Measurements from ENCODE around the gene ATXN1L.
"Not testable (repeated sequence)": the region's sequence is repeated elsewhere in the genome, so short reads cannot be mapped to it uniquely, and the experiment has no call there.

ATXN1L gene

GRCh38 chr16:71893888-71894228 is 48.1 kb downstream of the ATXN1L start:
- Mint-ChIP-seq H3K27me3 (no peaks in the 10 kb centered on the region), H3K36me3 (no peaks in the 10 kb centered on the region), H3K9me3 (no peaks in the 10 kb centered on the region), H3K4me3 (peak overlapping the region; percentile 94), H3K4me1 (peaks cover 7% of the 10 kb centered on the region), H3K27ac (peak overlapping the region; percentile 97)
- no peak for DNase-seq (ENCODE audit: low spot score in 2 of 2)
- no peak for ATAC-seq (ENCODE audit: low read depth)

DNA sequence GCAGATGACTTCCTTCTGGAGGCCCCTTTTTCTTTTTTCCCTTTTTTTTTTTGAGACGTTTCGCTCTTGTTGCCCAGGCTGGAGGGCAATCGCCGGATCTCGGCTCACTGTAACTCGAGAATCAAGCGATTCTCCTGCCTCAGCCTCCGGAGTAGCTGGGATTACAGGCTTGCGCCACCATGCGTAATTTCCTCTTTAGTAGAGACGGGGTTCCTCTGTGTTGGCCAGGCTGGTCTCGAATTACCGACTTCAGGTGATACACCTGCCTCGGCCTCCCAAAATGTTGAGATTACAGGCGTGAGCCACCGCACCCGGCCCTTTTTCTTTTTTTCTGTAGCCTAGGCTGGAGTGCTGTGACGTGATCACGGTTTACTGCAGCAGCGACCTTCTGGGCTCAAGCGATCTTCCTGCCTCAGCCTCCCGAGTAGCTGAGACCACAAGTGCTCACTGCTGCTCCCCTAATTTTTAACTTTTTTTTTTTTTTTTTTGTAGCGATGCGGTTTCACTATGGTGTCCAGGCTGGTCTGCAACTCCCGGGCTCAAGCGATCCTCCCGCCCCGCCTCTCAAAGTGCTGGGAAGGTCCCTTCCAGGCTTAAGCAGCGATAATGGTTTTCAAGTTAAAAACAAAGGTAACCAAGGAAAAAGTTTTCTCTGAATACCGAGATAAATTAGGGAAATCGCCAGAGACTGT is 48.6 kb downstream of the ATXN1L start:
- H3K9me3 Mint-ChIP-seq = no peaks in the 10 kb centered on the region

GRCh38 chr16:71894921-71895678 is 49.3 kb downstream of the ATXN1L start, which contains the start of gene IST1:
IST1 (plus strand) TSS chr16:71895531; CDS start chr16:71915641, 20,110 bp downstream.
- no peaks in the 10 kb centered on the region for H3K36me3 Mint-ChIP-seq
- peak; percentile 85 for ATAC-seq (ENCODE audit: low read depth)
- no peaks in the 10 kb centered on the region for H3K9me3 Mint-ChIP-seq
- no peaks in the 10 kb centered on the region for H3K27me3 Mint-ChIP-seq
- peak; percentile 92 to 96 for DNase-seq (ENCODE audit: low spot score in 2 of 2)
- H3K27ac Mint-ChIP-seq = peak within 1 kb of the TSS; percentile 97
- peak within 1 kb of the TSS; percentile 94 for H3K4me3 Mint-ChIP-seq
- H3K4me1 Mint-ChIP-seq = peaks cover 10% of the 10 kb centered on the region

More for the DNA sequence above, 48.6 kb downstream of the ATXN1L start:
- peak overlapping the region; percentile 97 for H3K27ac Mint-ChIP-seq
- H3K4me3 Mint-ChIP-seq = peak overlapping the region; percentile 94
- no peaks in the 10 kb centered on the region for H3K36me3 Mint-ChIP-seq
- DNase-seq (ENCODE audit: low spot score in 2 of 2) (peak in 1 of 2 donors; percentile 22), ATAC-seq (ENCODE audit: low read depth) (peak; percentile 12)
- H3K27me3 Mint-ChIP-seq = no peaks in the 10 kb centered on the region
- H3K4me1 Mint-ChIP-seq = peaks cover 7% of the 10 kb centered on the region

DNA sequence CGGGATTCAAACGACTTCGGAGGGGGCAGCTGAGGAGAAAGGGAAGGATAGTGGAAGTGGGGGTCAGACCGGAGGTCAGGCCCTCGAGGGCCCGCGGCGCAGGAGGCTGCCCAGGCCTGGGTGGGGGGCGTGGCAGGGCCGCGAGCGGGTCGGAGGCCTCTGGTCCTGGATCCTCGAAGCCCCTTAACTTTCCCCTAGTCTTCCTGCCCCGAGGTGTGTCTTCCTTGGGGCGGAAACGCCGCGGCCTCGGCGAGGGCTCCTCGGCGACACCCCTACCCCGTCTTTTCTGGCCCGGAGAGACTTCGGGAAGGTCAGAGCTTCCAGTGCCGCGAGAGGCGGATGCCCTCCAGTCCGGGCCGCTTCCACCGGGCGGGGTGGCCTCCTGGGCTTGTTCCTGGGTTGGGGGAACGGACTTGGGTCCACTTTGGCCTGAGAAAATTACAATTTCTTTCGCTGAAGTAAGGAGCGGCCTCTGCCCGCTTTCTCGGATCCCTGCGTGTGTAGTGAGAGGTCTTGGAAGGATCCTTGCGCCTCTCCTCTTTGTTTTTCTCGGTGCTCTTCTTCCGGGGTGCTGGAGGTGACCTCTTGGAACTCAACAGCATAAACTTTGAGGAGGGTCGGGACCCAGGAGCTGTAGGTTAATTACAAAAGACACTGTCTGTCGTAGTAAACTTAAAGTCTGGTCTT is 50.0 kb downstream of the ATXN1L start:
- peak; percentile 9 for ATAC-seq (ENCODE audit: low read depth)
- no peaks in the 10 kb centered on the region for H3K36me3 Mint-ChIP-seq
- no peaks in the 10 kb centered on the region for H3K27me3 Mint-ChIP-seq
- DNase-seq (ENCODE audit: low spot score in 2 of 2) = no peak
- peak overlapping the region; percentile 94 for H3K4me3 Mint-ChIP-seq
- peaks cover 17% of the 10 kb centered on the region for H3K4me1 Mint-ChIP-seq
- peak overlapping the region; percentile 97 for H3K27ac Mint-ChIP-seq
- H3K9me3 Mint-ChIP-seq = no peaks in the 10 kb centered on the region

GRCh38 chr16:71896764-71897368 is 51.1 kb downstream of the ATXN1L start:
- Mint-ChIP-seq H3K27ac (peak overlapping the region; percentile 97), H3K4me1 (peaks cover 19% of the 10 kb centered on the region)
- no peak for ATAC-seq (ENCODE audit: low read depth)

GRCh38 chr16:71899171-71899570 is 53.4 kb downstream of the ATXN1L start:
- peak overlapping the region; percentile 73 for H3K27ac Mint-ChIP-seq
- H3K9me3 Mint-ChIP-seq = no peaks in the 10 kb centered on the region
- peaks cover 9% of the 10 kb centered on the region for H3K36me3 Mint-ChIP-seq
- H3K27me3 Mint-ChIP-seq = no peaks in the 10 kb centered on the region
- ATAC-seq (ENCODE audit: low read depth) = no peak
- peaks cover 25% of the 10 kb centered on the region for H3K4me1 Mint-ChIP-seq
- H3K4me3 Mint-ChIP-seq = peak overlapping the region; percentile 56
- no peak for DNase-seq (ENCODE audit: low spot score in 2 of 2)

More at GRCh38 chr16:71896764-71897368, 51.1 kb downstream of the ATXN1L start:
- H3K4me3 Mint-ChIP-seq = peak overlapping the region; percentile 81
- no peaks in the 10 kb centered on the region for H3K9me3 Mint-ChIP-seq
- H3K36me3 Mint-ChIP-seq = no peaks in the 10 kb centered on the region
- DNase-seq (ENCODE audit: low spot score in 2 of 2) = no peak
- H3K27me3 Mint-ChIP-seq = no peaks in the 10 kb centered on the region

- peaks cover 17% of the 10 kb centered on the region for H3K36me3 Mint-ChIP-seq
- DNase-seq (ENCODE audit: low spot score in 2 of 2) = no peak
- no peaks in the 10 kb centered on the region for H3K27me3 Mint-ChIP-seq
- no peaks in the 10 kb centered on the region for H3K9me3 Mint-ChIP-seq
- no peak for ATAC-seq (ENCODE audit: low read depth)
- H3K4me3 Mint-ChIP-seq = peak overlapping the region; percentile 43
- peaks cover 26% of the 10 kb centered on the region for H3K4me1 Mint-ChIP-seq
- peak overlapping the region; percentile 62 for H3K27ac Mint-ChIP-seq
Observed at GRCh38 chr16:71902656-71903365, 57.0 kb downstream of the ATXN1L start.

DNA sequence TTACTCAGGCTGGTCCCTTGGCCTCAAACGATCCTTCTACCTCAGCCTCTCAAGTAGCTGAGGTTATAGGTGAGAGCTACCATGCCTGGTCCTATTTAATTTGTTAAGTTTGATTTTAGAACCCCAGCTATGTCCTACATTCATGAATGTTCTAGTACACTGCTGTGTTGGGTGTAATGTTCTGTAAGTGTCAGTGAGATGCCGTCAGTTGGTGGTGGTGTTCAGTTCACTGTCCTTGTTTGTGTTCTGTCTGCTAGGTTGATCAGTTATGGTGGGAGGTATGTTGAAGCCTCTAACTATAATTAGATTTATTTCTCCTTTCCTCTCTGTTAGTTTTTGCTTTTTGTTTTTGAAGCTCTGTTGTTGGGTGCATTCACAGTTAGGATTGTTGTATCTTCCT is 57.8 kb downstream of the ATXN1L start:
- no peak for ATAC-seq (ENCODE audit: low read depth)
- H3K27me3 Mint-ChIP-seq = no peaks in the 10 kb centered on the region
- H3K9me3 Mint-ChIP-seq = no peaks in the 10 kb centered on the region
- H3K27ac Mint-ChIP-seq = peak overlapping the region; percentile 62
- H3K4me1 Mint-ChIP-seq = peaks cover 30% of the 10 kb centered on the region
- peaks cover 17% of the 10 kb centered on the region for H3K36me3 Mint-ChIP-seq
- no peak for DNase-seq (ENCODE audit: low spot score in 2 of 2)
- H3K4me3 Mint-ChIP-seq = peak overlapping the region; percentile 43

DNA sequence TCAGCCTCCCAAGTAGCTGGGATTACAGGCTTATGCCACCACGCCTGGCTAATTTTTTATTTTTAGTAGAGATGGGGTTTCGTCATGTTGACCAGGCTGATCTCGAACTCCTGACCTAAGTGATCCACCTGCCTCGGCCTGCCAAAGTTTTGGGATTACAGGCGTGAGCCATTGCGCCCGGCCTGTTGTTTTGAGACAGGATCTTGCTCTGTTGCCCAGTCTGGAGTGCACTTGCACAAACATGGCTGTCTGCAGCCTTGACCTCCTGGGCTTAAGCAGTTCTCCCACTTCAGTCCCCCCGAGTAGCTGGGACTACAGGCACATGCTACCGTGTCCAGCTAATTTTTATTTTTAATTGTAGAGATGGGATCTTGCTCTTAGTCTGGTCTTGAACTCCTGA is 58.5 kb downstream of the ATXN1L start:
- no peaks in the 10 kb centered on the region for H3K27me3 Mint-ChIP-seq
- DNase-seq (ENCODE audit: low spot score in 2 of 2) (no peak), ATAC-seq (ENCODE audit: low read depth) (no peak)
- peaks cover 17% of the 10 kb centered on the region for H3K36me3 Mint-ChIP-seq
- peak overlapping the region; percentile 62 for H3K27ac Mint-ChIP-seq
- no peaks in the 10 kb centered on the region for H3K9me3 Mint-ChIP-seq
- peak overlapping the region; percentile 43 for H3K4me3 Mint-ChIP-seq
- peaks cover 32% of the 10 kb centered on the region for H3K4me1 Mint-ChIP-seq

GRCh38 chr16:71905765-71906164 is 60.0 kb downstream of the ATXN1L start:
- Mint-ChIP-seq H3K4me1 (peaks cover 22% of the 10 kb centered on the region), H3K27ac (peak overlapping the region; percentile 76), H3K36me3 (peaks cover 17% of the 10 kb centered on the region), H3K4me3 (peak overlapping the region; percentile 41)
- DNase-seq (ENCODE audit: low spot score in 2 of 2); H3K9me3 Mint-ChIP-seq; H3K27me3 Mint-ChIP-seq; ATAC-seq (ENCODE audit: low read depth): not testable (repeated sequence)

Measured in memory B cell (primary cell).